Measurements from ENCODE around the gene RAB11FIP4.

DNA sequence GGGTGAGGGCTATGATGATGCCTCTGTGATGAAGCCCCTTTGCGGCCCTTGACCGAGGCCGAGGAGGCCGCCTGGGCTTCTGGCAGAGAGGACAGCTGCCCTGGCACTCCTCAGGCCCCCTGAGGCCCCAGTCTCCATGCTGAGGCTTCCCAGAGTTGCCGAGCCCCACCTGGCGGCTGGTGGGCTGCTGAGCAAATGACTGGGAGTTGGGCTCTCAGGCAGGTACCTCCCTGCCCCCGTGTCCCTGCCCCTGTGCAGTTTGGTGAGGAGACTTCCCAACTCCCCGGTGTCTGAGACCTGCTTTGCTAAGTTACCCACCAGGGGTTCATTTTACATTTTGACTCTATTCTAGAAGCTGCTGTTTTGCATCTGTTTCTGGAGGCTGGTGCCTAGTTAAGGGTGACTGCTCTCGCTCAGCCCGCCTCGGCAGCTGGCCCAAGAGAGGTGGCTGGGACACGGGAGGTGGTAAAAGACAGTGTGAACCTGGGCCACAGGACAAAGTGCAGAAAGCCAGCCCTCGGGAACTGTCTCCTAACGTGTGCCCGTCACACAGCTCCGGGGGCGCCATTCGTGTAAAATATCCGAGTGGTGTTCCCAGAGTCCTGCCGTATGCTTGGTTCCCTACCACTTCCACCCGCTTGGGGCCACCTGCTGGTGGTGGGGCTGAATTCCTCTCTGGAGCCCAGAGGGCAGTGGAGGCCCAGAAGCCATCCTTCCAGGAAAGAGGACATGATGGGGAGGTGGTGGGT is 134.5 kb downstream of the RAB11FIP4 start:
- TF ChIP-seq, protein P1, sequence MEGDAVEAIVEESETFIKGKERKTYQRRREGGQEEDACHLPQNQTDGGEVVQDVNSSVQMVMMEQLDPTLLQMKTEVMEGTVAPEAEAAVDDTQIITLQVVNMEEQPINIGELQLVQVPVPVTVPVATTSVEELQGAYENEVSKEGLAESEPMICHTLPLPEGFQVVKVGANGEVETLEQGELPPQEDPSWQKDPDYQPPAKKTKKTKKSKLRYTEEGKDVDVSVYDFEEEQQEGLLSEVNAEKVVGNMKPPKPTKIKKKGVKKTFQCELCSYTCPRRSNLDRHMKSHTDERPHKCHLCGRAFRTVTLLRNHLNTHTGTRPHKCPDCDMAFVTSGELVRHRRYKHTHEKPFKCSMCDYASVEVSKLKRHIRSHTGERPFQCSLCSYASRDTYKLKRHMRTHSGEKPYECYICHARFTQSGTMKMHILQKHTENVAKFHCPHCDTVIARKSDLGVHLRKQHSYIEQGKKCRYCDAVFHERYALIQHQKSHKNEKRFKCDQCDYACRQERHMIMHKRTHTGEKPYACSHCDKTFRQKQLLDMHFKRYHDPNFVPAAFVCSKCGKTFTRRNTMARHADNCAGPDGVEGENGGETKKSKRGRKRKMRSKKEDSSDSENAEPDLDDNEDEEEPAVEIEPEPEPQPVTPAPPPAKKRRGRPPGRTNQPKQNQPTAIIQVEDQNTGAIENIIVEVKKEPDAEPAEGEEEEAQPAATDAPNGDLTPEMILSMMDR (IDR thresholded peaks at IDR 0.05): no peak
- TF ChIP-seq EP300 (IDR thresholded peaks at IDR 0.05) (no peak), POLR2A (IDR thresholded peaks at IDR 0.05) (no peak), POLR2AphosphoS5 (IDR thresholded peaks at IDR 0.05) (no peak)
